Stimulated activated CD8-positive, alpha-beta memory T cell treated with anti-CD3 and anti-CD28 coated beads, Interleukin-4, amount 100 ng/mL, for 1 hour (primary cell): ENCODE results near the gene CKM.
"Not testable (repeated sequence)": the region's sequence is repeated elsewhere in the genome, so short reads cannot be mapped to it uniquely, and the experiment has no call there.

Experiments used
- DNase-seq, 2 donors: peaks; one replicate each; pipeline ENCODE4 v3.0.0-alpha.2; 2020; ENCODE audit warnings: low read depth in 2 of 2, low spot score in 1 of 2

Gene CKM

GRCh38 chr19:45293682-45294081, 29.0 kb downstream of the CKM start:
- DNase-seq, result no peak

GRCh38 chr19:45291834-45292233, 30.8 kb downstream of the CKM start:
- no peak for DNase-seq

GRCh38 chr19:45290381-45290931, 32.2 kb downstream of the CKM start:
- no peak for DNase-seq

- DNase-seq, result no peak
These were observed 39.1 kb downstream of the CKM start for GRCh38 chr19:45283443-45284033.

GRCh38 chr19:45280471-45280961, 42.2 kb downstream of the CKM start:
- DNase-seq, result no peak

- no peak for DNase-seq
These were observed 43.0 kb downstream of the CKM start for GRCh38 chr19:45279587-45280192.

- no peak for DNase-seq
These were observed 44.6 kb downstream of the CKM start for GRCh38 chr19:45278087-45278486.

- no peak for DNase-seq
These were observed 46.4 kb downstream of the CKM start for GRCh38 chr19:45276284-45276687.

- no peak for DNase-seq
These were observed 47.2 kb downstream of the CKM start for GRCh38 chr19:45275370-45275971.

- no peak for DNase-seq
These were observed 49.2 kb downstream of the CKM start for GRCh38 chr19:45273521-45273855.

GRCh38 chr19:45271735-45272108, 51.0 kb downstream of the CKM start:
- DNase-seq, result no peak

- DNase-seq, result no peak
These were observed 51.5 kb downstream of the CKM start for GRCh38 chr19:45271098-45271734.

- not testable (repeated sequence) for DNase-seq
These were observed 52.7 kb downstream of the CKM start for GRCh38 chr19:45269939-45270338.

GRCh38 chr19:45267296-45267695, 55.4 kb downstream of the CKM start:
- DNase-seq, result no peak

GRCh38 chr19:45265375-45265774, 57.3 kb downstream of the CKM start:
- DNase-seq, result no peak

- no peak for DNase-seq
These were observed 57.8 kb downstream of the CKM start for GRCh38 chr19:45264781-45265317.

- DNase-seq, result no peak
These were observed 59.7 kb downstream of the CKM start for GRCh38 chr19:45263013-45263412.

- no peak for DNase-seq
These were observed 60.1 kb downstream of the CKM start for GRCh38 chr19:45262570-45262969.

- DNase-seq, result no peak
These were observed 63.8 kb downstream of the CKM start for GRCh38 chr19:45258862-45259261.

GRCh38 chr19:45256836-45257235, 65.8 kb downstream of the CKM start:
- no peak for DNase-seq
